GM23248 (cell line): Measurements from ENCODE around the gene TSEN15.

ENCODE experiments used
- EZH2 ChIP-seq: fragments of 200-600 bp; sonication (generic); IDR thresholded peaks from 2 replicates; pipeline ENCODE4 v1.6.1; 2018; ENCODE audit warnings: antibody characterized with exemption, mild to moderate bottlenecking; ENCODE audit not compliant: insufficient read depth, poor library complexity, severe bottlenecking
- EZH2phosphoT487 ChIP-seq: fragments of 200-600 bp; sonication (generic); IDR thresholded peaks from 2 replicates; pipeline ENCODE4 v1.6.1; 2018; ENCODE audit warnings: antibody characterized with exemption, moderate library complexity, mild to moderate bottlenecking, low read depth; ENCODE audit not compliant: insufficient read depth

GRCh38 chr1:184096005-184096404 is 44.5 kb downstream of the TSEN15 start:
- TF ChIP-seq EZH2 (no peak), EZH2phosphoT487 (no peak)
